Lower leg skin (tissue), 3 donors: ENCODE results near the gene OR51G1.

Source experiments
- CTCF ChIP-seq, 3 donors: fragments of 450-650 bp; IDR thresholded peaks; one replicate each; pipeline ENCODE4 v1.5.1; 2016; ENCODE audit warnings: antibody characterized with exemption in 3 of 3, mild to moderate bottlenecking in 3 of 3, moderate library complexity in 2 of 3
- POLR2A ChIP-seq, 2 donors: fragments of 450-650 bp; IDR thresholded peaks; one replicate each; pipeline ENCODE4 v1.6.1; 2016 to 2017; ENCODE audit warnings: antibody characterized with exemption in 2 of 2, mild to moderate bottlenecking in 1 of 2, moderate library complexity in 1 of 2

GRCh38 chr11:4936745-4937144 is 12.6 kb upstream of the OR51G1 start:
- TF ChIP-seq CTCF (IDR thresholded peaks at IDR 0.05): no peak
- no peak for TF ChIP-seq POLR2A (IDR thresholded peaks at IDR 0.05)
